Colonic mucosa (tissue), 4 donors: ENCODE data around the gene SUN5. TPM values are rescaled to one million over a fixed set of nuclear protein-coding genes. Genes with fewer than 3 reads are reported as not detected.

Source experiments
- DNase-seq: peaks from one replicate; pipeline ENCODE4 v3.0.0-alpha.2; 2020
- H3K27ac ChIP-seq: fragments of 200-600 bp; one replicate; pipeline ENCODE4 v1.8.0; 2021
- H3K27me3 ChIP-seq: fragments of 200-600 bp; one replicate; pipeline ENCODE4 v1.8.0; 2021
- H3K36me3 ChIP-seq: fragments of 200-600 bp; one replicate; pipeline ENCODE4 v1.8.0; 2021
- H3K4me1 ChIP-seq: fragments of 200-600 bp; one replicate; pipeline ENCODE4 v1.8.0; 2021; ENCODE audit warnings: mild to moderate bottlenecking
- H3K4me3 ChIP-seq: fragments of 200-600 bp; one replicate; pipeline ENCODE4 v1.8.0; 2021
- H3K9ac ChIP-seq, 2 donors: one replicate each; pipeline ENCODE4 v1.7.0; 2013; ENCODE audit warnings: control low read depth in 2 of 2, low read depth in 2 of 2, low read length in 2 of 2
- H3K9me3 ChIP-seq: fragments of 200-600 bp; one replicate; pipeline ENCODE4 v1.8.0; 2021
- CTCF ChIP-seq: fragments of 200-600 bp; IDR thresholded peaks from one replicate; pipeline ENCODE4 v1.8.0; 2022; ENCODE audit warnings: antibody characterized with exemption, mild to moderate bottlenecking
- intact Hi-C: fragments of 100-400 bp; cut with DNase I; formaldehyde crosslinking; loops from one replicate; pipeline ENCODE4 v1.14.1; 2022
- total RNA-seq, 2 donors: library from RNA; stranded (reverse); fragmentation: NEBNext Ultra II Directional in 1 of 2; extraction: Animal tissue kit (Norgen Biotek cat#: 25700) in 1 of 2; gene quantifications; one replicate each; pipeline ENCODE4 v1.2.1, GENCODE V29; 2021
- donor health status: healthy.
- donor health status: DM: no; HTN: no; CAD: no.
- donor health status: DM: no; HTN: no; CAD: no.

SUN5 gene
- total RNA-seq, 2 donors from 2014 or later, result not detected

GRCh38 chr20:32986331-32986966, 17.8 kb downstream of the SUN5 start:
- H3K4me3 ChIP-seq, result no peak overlapping the region
- no peak for TF ChIP-seq CTCF
- H3K9me3 ChIP-seq, result no peaks in the 10 kb centered on the region
- H3K36me3 ChIP-seq, result no peaks in the 10 kb centered on the region
- intact Hi-C loops, result no loop called here
- H3K9ac ChIP-seq, result no peak overlapping the region
- no peak for DNase-seq
- no peaks in the 10 kb centered on the region for H3K27me3 ChIP-seq
- no peak overlapping the region for H3K27ac ChIP-seq
- H3K4me1 ChIP-seq, result no peaks in the 10 kb centered on the region

- no peak overlapping the region for H3K27ac ChIP-seq
- no peaks in the 10 kb centered on the region for H3K36me3 ChIP-seq
- H3K9me3 ChIP-seq, result no peaks in the 10 kb centered on the region
- TF ChIP-seq CTCF, result no peak
- DNase-seq, result no peak
- intact Hi-C loops, result no loop called here
- H3K27me3 ChIP-seq, result no peaks in the 10 kb centered on the region
- H3K4me1 ChIP-seq, result no peaks in the 10 kb centered on the region
- no peak overlapping the region for H3K4me3 ChIP-seq
- H3K9ac ChIP-seq, result no peak overlapping the region
These were observed 18.6 kb downstream of the SUN5 start for GRCh38 chr20:32985596-32985995.

GRCh38 chr20:32984631-32985354, 19.4 kb downstream of the SUN5 start:
- Histone ChIP-seq H3K27me3 (no peaks in the 10 kb centered on the region), H3K36me3 (no peaks in the 10 kb centered on the region), H3K4me1 (no peaks in the 10 kb centered on the region), H3K27ac (no peak overlapping the region), H3K9me3 (no peaks in the 10 kb centered on the region), H3K9ac (no peak overlapping the region), H3K4me3 (no peak overlapping the region)
- no peak for DNase-seq
- intact Hi-C loops, result no loop called here
- no peak for TF ChIP-seq CTCF

GRCh38 chr20:32984196-32984595, 20.0 kb downstream of the SUN5 start:
- H3K9me3 ChIP-seq, result no peaks in the 10 kb centered on the region
- no peak overlapping the region for H3K27ac ChIP-seq
- no peaks in the 10 kb centered on the region for H3K36me3 ChIP-seq
- no peak for TF ChIP-seq CTCF
- H3K27me3 ChIP-seq, result no peaks in the 10 kb centered on the region
- no peak overlapping the region for H3K4me3 ChIP-seq
- no peak for DNase-seq
- H3K4me1 ChIP-seq, result no peaks in the 10 kb centered on the region
- no peak overlapping the region for H3K9ac ChIP-seq
- intact Hi-C loops, result no loop called here

- no peak for DNase-seq
- no peaks in the 10 kb centered on the region for H3K36me3 ChIP-seq
- TF ChIP-seq CTCF, result no peak
- intact Hi-C loops, result no loop called here
- H3K27me3 ChIP-seq, result no peaks in the 10 kb centered on the region
- H3K9me3 ChIP-seq, result no peaks in the 10 kb centered on the region
- no peak overlapping the region for H3K27ac ChIP-seq
- no peaks in the 10 kb centered on the region for H3K4me1 ChIP-seq
- no peak overlapping the region for H3K4me3 ChIP-seq
- H3K9ac ChIP-seq, result no peak overlapping the region
These were observed 20.6 kb downstream of the SUN5 start for GRCh38 chr20:32983459-32984112.
